AG04450 (cell line): ENCODE data around the gene LRCH2. TPM values are rescaled to one million over a fixed set of nuclear protein-coding genes. Genes with fewer than 3 reads are reported as not detected.

ENCODE experiments used
- CTCF ChIA-PET: fragments of 300-600, 350-600 bp; formaldehyde crosslinking; extraction: SDS; loops from one replicate; lab custom pipeline; 2022; ENCODE audit warnings: antibody characterized with exemption, inconsistent platforms; lab: Charles Lee
- POLR2A ChIA-PET: fragments of 350-600 bp; formaldehyde crosslinking; extraction: SDS; loops from one replicate; lab custom pipeline; 2021; ENCODE audit warnings: antibody characterized with exemption, inconsistent platforms; lab: Yijun Ruan, JAX
- DNase-seq: peaks from one replicate; pipeline ENCODE4 v3.0.0-alpha.2; 2011; ENCODE audit warnings: low read depth, low spot score
- H3K27ac ChIP-seq: one replicate; pipeline ENCODE4 v1.5.1; 2012; ENCODE audit warnings: low read depth, low read length, control low read depth
- H3K27me3 ChIP-seq: one replicate; pipeline ENCODE4 v1.6.0; 2012; ENCODE audit warnings: low read length; ENCODE audit not compliant: control insufficient read depth, insufficient read depth
- H3K4me3 ChIP-seq: 2 replicates; pipeline ENCODE4 v1.5.1; 2011; ENCODE audit warnings: mild to moderate bottlenecking, low read depth, low read length, control low read depth
- H3K9me3 ChIP-seq: 2 replicates; pipeline ENCODE4 v1.5.1; 2012; ENCODE audit warnings: low read length; ENCODE audit not compliant: control insufficient read depth, insufficient read depth
- polyA plus RNA-seq: library from polyadenylated mRNA; depleted of rRNA; stranded (reverse); fragments of >200 nt; gene quantifications from 2 replicates; pipeline ENCODE4 v1.2.3, GENCODE V29; 2011
- TF ChIP-seq, protein P1 (sequence below): IDR thresholded peaks from 2 replicates; pipeline ENCODE4 v1.5.1; 2011; ENCODE audit warnings: low read depth, low read length, control low read depth, inconsistent platforms

The LRCH2 gene
- polyA plus RNA-seq, 1 experiment, result 6.1 TPM

DNA sequence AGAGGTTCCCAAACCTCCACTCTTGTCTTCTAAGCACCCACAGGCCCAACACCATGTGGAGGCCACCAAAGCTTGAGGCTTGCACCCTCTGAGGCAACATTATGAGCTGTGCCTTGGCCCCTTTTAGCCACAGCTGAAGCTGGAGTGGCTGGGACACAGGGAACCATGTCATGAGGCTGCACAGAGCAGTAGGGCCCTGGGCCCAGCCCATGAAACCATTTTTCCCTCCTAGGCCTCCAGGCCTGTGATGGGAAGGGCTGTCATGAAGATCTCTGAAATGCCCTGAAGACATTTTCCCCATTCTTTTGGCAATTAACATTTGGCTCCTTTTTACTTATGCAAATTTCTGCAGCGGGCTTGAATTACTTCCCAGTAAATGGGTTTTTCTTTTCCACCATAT lies 29.9 kb downstream of the LRCH2 start:
- TF ChIP-seq, protein P1, sequence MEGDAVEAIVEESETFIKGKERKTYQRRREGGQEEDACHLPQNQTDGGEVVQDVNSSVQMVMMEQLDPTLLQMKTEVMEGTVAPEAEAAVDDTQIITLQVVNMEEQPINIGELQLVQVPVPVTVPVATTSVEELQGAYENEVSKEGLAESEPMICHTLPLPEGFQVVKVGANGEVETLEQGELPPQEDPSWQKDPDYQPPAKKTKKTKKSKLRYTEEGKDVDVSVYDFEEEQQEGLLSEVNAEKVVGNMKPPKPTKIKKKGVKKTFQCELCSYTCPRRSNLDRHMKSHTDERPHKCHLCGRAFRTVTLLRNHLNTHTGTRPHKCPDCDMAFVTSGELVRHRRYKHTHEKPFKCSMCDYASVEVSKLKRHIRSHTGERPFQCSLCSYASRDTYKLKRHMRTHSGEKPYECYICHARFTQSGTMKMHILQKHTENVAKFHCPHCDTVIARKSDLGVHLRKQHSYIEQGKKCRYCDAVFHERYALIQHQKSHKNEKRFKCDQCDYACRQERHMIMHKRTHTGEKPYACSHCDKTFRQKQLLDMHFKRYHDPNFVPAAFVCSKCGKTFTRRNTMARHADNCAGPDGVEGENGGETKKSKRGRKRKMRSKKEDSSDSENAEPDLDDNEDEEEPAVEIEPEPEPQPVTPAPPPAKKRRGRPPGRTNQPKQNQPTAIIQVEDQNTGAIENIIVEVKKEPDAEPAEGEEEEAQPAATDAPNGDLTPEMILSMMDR, result no peak
- H3K4me3 ChIP-seq, result no peak overlapping the region
- CTCF ChIA-PET, result no interaction called here
- no peak overlapping the region for H3K27ac ChIP-seq
- peaks cover 7% of the 10 kb centered on the region for H3K9me3 ChIP-seq
- no peaks in the 10 kb centered on the region for H3K27me3 ChIP-seq
- DNase-seq, result no peak
- POLR2A ChIA-PET, result no interaction called here

DNA sequence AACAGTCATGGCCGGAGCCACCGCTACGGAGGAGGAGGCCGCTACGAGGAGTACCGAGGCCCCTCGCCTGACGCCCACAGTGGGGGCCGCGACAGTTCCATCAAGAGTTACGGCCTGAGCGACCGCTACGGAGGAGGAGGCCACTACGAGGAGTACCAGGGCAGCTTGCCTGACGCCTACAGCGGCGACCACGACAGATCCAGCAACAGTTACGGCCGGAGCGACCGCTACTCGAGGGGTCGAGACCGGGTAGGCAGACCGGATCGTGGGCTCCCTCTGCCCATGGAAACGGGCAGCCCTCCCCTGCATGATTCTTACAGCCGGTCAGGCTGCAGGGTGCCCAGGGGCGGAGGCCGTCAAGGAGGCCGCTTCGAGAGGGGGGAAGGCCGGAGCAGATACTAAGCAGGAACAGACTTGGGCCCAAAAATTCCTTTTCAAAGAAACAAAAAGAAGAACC lies 41.6 kb downstream of the LRCH2 start:
- H3K9me3 ChIP-seq, result peaks cover 34% of the 10 kb centered on the region
- H3K27me3 ChIP-seq, result no peaks in the 10 kb centered on the region
- no peak overlapping the region for H3K4me3 ChIP-seq
- H3K27ac ChIP-seq, result no peak overlapping the region
- ChIA-PET CTCF (no interaction called here), POLR2A (no interaction called here)
- no peak for DNase-seq
- TF ChIP-seq, protein P1, result no peak

DNA sequence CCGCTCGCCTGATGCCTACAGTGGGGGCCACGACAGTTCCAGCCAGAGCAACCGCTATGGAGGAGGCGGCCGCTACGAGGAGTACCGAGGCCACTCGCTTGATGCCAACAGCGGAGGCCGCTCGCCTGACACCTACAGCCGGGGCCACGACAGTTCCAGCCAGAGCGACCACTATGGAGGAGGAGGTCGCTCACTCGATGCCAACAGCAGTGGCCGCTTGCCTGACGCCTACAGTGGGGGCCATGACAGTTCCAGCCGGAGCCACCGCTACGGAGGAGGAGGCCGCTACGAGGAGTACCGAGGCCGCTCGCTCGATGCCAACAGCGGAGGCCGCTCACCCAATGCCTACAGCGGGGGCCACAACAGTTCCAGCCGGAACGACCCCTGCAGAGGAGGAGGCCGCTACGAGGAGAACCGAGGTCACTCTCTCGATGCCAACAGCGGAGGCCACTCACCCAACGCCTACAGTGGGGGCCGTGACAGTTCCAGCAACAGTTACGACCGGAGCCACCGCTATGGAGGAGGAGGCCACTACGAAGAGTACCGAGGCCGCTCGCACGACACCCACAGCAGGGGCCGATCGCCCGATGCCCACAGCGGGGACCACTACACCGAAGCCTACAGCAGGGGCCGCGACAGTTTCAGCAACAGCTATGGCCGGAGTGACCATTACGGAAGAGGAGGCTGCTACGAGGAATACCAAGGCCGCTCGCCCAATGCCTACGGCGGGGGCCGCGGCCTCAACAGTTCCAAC lies 42.2 kb downstream of the LRCH2 start:
- no peak for DNase-seq
- TF ChIP-seq, protein P1, result no peak
- peaks cover 34% of the 10 kb centered on the region for H3K9me3 ChIP-seq
- no peaks in the 10 kb centered on the region for H3K27me3 ChIP-seq
- H3K27ac ChIP-seq, result no peak overlapping the region
- CTCF ChIA-PET, result no interaction called here
- POLR2A ChIA-PET, result no interaction called here
- no peak overlapping the region for H3K4me3 ChIP-seq

DNA sequence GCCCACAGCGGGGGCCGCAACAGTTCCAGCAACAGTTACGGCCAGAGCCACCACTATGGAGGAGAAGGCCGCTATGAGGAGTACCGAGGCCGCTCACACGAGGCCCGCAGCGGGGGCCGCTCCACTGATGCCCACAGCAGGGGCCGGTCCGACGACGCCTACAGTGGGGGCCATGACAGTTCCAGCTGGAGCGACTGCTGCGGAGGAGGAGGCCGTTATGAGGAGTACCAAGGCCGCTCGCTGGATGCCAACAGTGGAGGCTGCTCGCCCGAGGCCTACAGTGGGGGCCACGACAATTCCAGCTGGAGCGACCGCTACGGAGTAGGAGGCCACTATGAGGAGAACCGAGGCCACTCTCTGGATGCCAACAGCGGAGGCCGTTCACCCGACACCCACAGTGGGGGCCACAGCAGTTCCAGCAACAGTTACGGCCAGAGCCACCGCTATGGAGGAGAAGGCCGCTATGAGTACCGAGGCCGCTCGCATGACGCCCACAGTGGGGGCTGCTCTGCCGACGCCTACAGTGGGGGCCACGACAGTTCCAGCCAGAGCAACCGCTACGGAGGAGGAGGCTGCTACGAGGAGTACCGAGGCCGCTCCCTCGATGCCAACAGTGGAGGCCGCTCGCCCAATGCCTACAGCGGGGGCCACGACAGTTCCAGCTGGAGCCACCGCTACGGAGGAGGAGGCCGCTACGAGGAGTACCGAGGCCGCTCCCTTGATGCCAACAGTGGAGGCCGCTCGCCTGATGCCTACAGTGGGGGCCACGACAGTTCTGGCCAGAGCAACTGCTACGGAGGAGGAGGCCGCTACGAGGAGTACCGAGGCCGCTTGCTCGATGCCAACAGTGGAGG lies 43.0 kb downstream of the LRCH2 start:
- CTCF ChIA-PET, result no interaction called here
- POLR2A ChIA-PET, result no interaction called here
- Histone ChIP-seq H3K9me3 (peaks cover 34% of the 10 kb centered on the region), H3K27me3 (no peaks in the 10 kb centered on the region), H3K27ac (no peak overlapping the region), H3K4me3 (no peak overlapping the region)
- DNase-seq, result no peak
- TF ChIP-seq, protein P1, result no peak
